Measurements from ENCODE around the gene CFAP46. TPM values are rescaled to one million over a fixed set of nuclear protein-coding genes. Genes with fewer than 3 reads are reported as not detected.

Gene CFAP46
- total RNA-seq, 1 donor from 2014 or later, result not detected

Other genes with a start within 250 kb of the CFAP46 start
- gene NKX6-2, start 156.4 kb downstream of the CFAP46 start, total RNA-seq, result not detected in 2 replicates
- not detected in 2 replicates for gene ADGRA1, start 145.4 kb upstream of the CFAP46 start, total RNA-seq
- gene KNDC1, start 217.6 kb upstream of the CFAP46 start, total RNA-seq, result 0.19 and 0.21 TPM in 2 replicates